Sigmoid colon (tissue), 4 donors: Measurements from ENCODE around the gene RBAK.

Experiments
- CTCF ChIP-seq, 4 experiments: fragments of 450-650 bp in 3 of 4; fragments of 200-600 bp in 1 of 4; IDR thresholded peaks; one replicate each; pipeline ENCODE4 v1.5.1; 2016 to 2019; ENCODE audit warnings: antibody characterized with exemption in 4 of 4, mild to moderate bottlenecking in 3 of 4, moderate library complexity in 2 of 4
- EP300 ChIP-seq, 4 donors: sonication (generic); formaldehyde crosslinking; IDR thresholded peaks; one replicate each; pipeline ENCODE4 v1.6.1; 2017; ENCODE audit warnings: antibody characterized with exemption in 4 of 4
- POLR2A ChIP-seq, 2 donors: fragments of 450-650 bp; IDR thresholded peaks; one replicate each; pipeline ENCODE4 v1.6.1; 2016; ENCODE audit warnings: antibody characterized with exemption in 2 of 2, mild to moderate bottlenecking in 2 of 2, moderate library complexity in 2 of 2
- POLR2AphosphoS5 ChIP-seq, 4 donors: sonication (generic); formaldehyde crosslinking; IDR thresholded peaks; one replicate each; pipeline ENCODE4 v1.6.1; 2017; ENCODE audit warnings: antibody characterized with exemption in 4 of 4

GRCh38 chr7:5045558-5046396 lies at the start of gene RBAK:
- TF ChIP-seq POLR2A (IDR thresholded peaks at IDR 0.05) (no peak), CTCF (IDR thresholded peaks at IDR 0.05) (no peak), EP300 (IDR thresholded peaks at IDR 0.05) (no peak), POLR2AphosphoS5 (IDR thresholded peaks at IDR 0.05) (peak in 3 of 4 donors; percentile 60 to 76 (median 74))
